Daoy (cell line): ENCODE results near the gene RNF26. TPM values are rescaled to one million over a fixed set of nuclear protein-coding genes. Genes with fewer than 3 reads are reported as not detected.

ENCODE experiments used
- DNase-seq: peaks from one replicate; pipeline ENCODE4 v3.0.0-alpha.2; 2015; ENCODE audit warnings: low read depth
- total RNA-seq: library from RNA; depleted of rRNA; stranded (reverse); fragments of >200 nt; shearing (Covaris generic); gene quantifications from 2 replicates; pipeline ENCODE4 v1.2.3, GENCODE V29; 2014; rRNA removed

Gene RNF26
- 2.6 and 2.9 TPM in 2 replicates for total RNA-seq

DNA sequence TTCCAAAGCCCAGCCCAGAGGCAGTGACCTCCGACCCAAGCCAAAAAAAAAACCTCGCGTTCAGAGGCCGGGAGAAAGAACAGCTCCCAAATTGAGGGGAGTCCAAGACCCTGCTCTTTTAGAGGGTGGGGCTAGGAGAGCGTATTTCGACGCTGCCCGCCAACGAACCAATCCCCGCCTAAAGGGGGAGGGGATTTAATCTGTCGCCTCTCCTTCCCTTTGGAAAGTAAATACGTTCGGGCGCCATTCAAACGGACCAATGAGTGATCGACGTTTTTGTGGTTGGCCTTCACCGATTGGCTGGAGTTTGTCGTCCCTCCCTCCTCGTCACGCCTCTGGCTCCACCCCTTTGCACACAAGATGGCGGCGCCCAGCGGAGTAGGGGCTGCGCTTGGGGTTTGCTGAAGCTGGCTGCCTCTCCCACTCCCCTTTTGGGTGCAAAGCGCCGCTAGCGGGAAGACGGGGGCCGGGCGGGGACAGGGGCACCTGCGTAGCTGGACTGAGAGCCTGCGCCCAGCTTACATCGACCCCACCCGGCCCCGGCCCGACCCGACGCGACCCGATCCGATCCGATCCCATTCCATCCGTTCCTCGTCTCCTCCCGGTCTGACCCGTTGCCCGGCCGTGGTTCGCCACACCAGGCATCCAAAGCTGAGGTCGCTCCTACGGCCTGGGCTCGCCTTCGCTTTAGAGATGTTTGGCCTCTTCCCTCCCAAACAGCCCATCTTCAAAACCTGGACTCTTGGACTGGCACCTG is at the start of gene RNF26:
Gene RNF26 (plus strand): TSS at position 354 of the 757 bp plus-strand sequence. CDS start 596 bp downstream, outside the sequence.
- peak; percentile 96 for DNase-seq

DNA sequence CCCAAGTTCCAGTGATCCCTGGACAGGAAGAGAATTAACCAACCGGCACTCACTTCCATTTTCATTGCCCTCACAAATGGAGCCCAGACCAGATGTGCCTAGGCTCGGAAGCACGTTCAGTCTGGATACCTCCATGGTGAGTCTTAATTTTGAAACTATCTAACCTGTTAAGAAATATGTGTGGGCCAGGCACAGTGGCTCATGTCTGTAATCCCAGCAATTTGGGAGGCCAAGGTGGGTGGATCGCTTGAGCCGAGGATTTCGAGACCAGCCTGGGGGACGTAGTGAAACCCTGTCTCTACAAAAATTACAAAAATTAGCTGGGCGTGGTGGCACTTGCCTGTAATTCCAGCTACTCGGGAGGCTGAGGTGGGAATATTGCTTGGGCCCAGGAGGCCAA is 48.9 kb upstream of the RNF26 start:
- DNase-seq, result no peak

DNA sequence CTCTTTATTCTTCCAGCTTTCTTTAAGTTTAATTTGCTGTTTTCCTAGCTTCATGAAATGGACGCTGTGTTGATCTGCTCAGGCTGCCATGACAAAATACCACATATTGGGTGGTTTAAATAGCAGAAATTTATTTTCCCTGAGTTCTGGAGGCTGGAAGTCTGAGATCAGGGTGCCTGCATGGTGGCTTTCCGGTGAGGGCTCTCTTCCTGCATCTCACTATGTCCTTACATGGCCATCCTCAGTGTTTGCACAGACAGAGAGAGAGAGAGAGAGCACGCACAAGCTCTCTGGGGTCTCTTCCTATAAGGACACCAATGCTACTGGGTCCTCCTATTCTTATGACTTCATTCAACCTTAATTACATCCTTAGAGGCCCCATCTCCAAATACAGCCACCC is 46.1 kb upstream of the RNF26 start:
- DNase-seq, result no peak

DNA sequence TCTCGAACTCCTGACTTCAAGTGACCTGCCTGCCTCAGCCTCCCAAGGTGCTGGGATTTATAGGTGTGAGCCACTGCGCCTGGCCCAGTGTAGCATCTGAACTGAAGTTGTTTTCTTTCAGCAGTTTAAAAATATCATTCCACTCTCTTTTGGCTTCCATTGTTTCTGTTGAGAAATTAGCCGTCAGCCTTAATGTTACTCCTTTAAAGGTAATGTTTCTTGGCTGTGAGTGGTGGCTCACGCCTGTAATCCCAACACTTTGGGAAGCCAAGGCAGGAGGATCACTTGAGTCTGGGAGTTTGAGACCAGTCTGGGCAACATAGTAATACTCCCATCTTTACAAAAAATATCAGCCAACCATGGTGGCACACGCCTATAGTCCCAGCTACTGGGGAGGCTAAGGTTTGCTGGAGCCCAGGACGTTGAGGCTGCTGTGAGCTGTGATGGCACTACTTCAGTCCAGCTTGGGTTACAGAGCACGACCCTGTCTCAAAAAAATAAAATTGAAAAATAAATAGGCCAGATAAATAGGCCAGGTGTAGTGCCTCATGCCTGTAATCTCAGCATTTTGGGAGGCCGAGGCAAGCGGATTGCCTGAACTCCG is 43.3 kb upstream of the RNF26 start:
- no peak for DNase-seq

DNA sequence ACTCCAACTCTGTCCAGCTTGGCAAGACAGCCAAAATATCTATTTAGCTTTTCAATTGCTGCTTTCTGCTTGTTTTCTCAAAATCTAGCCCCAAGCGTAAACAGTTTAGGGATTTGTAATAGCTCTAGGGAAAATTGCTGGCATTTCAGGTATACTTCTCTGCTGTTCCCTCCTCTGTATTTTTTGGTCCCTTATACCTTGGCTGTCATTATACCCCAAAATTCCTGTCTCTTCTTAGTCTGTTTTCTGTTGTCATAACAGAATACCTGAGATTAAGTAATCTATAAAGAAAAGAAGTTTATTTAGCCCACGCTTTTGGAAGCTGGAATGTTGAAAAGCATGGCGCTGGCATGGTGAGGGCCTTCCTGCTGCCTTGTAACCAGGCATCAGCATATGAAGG is 40.9 kb upstream of the RNF26 start:
- DNase-seq, result no peak

DNA sequence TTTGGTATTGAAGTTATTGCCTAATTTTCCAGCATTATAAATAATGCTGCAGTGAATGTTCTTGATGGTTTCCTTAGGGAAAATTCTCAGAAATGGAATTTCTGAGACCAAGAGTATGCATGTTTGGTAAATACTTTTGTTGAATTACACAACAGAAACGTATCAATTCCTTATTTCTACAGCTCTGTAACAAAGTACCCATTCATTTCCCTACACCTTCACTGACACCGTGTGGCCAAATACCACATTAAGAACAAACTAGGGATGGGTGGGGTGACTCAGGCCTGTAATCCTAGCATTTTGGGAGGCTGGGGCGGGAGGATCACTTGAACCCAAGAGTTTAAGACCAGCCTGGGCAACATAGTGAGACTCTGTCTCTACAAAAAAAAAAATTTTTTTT is 39.1 kb upstream of the RNF26 start:
- no peak for DNase-seq

DNA sequence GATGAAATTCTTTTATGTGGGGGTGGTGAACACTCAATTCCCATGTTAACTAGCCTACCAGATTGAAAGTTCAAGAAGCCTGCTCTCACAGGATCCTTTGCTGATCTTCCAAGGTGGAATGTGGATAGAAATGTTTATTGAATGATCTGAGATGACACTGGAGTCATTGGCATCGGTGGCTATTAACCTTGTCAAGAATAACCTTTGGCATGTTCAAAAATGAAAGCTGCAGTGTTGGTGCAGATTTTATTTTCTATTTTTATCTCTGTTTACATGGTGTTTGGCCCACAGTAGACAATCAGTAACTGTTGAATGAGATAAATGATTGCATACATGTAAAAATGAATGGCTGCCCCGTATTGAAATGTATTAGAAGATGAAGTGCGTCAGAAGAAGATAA is 36.4 kb upstream of the RNF26 start:
- DNase-seq, result no peak

DNA sequence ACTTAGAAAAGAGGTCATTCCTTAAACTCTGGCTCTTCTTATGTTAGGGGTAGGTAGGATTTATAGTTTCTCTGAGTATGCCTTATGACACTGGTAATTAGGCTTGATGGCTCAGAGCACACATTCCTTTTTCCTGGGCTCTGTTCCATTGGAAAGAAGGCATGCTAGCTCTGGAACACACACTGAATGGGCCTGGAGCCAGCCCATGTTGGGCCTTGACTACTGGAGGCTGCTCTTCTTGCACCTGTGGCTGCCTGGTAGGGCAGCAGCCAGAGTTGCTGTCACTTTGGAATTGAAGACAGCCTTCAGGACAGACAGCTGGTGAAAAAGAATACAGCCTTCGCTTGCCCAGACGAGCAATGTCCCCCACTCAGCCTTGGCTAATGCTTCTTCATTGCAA is 35.6 kb upstream of the RNF26 start:
- DNase-seq, result no peak

DNA sequence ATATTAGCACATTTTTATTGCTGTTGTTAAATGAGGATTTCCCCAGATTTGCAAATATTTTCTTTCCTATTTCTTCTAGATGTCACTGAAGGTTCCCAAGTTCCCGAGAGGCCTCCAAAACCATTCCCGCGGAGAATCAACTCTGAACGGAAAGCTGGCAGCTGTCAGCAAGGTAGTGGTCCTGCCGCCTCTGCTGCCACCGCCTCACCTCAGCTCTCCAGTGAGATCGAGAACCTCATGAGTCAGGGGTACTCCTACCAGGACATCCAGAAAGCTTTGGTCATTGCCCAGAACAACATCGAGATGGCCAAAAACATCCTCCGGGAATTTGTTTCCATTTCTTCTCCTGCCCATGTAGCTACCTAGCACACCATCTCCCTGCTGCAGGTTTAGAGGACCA is 34.9 kb upstream of the RNF26 start:
- no peak for DNase-seq

DNA sequence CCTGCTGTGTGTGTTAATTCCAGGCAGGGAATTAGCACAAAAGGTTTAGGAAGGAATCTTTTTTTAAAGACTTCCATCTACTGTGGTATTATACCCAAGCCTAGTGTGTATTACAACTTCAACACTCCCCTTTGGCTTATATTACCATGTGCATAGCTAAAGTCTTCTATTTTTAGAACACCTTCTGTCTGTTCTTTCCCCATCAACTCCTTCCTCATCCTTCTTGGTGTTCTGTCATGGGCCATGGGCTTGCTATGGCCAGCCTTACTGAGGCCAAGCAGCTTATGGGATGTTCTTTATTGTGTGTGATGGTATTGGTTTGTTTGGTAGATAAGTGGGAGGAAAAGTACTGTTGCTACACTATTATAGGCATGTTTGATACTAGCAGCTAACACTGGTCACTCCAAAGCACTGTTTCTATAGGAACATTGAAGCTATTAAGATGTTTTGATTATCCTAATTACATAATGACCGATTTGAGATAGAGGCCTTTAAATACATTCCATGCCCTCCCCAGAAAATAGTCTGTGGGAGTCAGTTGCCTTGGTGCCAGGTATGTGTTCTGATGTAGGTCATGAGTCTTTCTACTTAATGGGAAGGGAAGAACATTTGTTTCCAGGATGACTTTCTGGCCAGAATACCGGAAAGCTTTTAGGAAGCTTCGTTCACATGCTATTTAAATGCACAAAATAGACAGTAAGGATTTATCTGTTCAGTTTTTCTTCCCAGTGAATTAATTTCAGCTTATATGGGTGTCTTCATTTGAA is 33.9 kb upstream of the RNF26 start:
- DNase-seq, result no peak

DNA sequence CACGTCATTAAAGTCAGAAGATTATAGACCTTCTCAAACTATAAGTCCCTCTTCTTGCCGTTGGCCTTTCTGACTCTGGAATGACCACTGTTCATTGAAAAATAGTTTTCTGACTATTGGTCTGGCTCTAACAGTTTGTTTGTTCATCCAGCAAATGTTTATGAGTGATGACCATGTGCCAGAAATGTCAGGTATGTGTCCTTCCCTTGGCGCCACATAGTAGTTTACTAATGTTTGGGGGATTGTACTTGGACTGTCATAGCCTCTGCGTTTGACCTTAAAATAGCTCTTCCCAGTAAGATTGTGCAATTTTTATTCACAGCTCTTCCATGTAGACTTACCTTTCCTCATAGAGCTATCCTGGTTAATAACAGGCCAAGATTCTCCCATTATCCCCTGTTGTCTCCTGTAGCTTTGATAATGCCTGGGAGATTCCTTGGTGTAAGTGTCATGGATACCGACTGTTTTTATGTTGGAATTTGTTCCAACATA is 31.1 kb upstream of the RNF26 start:
- DNase-seq, result no peak

DNA sequence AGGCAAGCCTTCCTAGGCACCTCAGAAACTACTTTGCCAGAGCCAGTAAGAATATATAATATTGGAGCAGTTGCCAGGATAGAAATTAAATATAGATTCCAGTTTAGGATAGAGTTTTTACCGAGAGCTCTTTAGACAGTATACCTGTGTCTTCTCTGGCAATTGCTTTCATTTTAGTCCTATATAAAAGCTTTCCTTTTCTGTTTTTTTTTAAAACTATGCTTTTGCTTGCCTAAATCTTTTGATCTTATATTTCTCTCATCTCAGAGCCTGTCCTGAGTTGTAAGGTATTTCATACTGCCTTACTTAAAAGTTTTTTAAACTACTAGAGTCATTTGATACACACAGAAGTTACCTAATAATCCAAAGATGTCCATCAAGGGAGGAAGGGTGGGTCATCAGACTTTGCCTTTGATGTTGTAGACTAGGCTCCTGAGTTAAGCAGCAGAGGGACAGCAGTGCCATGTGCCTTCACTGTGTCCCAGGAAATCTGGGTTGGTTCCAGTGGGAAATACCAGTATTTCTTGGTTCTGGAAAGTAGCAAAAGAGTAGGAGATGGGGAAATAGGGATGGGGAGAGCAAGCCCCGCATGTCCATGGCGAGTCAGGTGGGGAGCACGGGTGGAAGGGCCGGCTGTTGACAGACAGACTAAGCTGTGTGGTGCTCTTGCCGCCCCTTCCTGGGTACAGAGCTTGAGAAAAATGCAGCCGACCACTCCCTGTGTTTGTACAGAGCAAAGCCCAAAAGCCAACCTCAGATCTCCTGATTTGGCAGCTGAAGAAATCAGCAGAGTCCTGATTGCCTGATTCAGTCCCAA is 28.6 kb upstream of the RNF26 start:
- no peak for DNase-seq

DNA sequence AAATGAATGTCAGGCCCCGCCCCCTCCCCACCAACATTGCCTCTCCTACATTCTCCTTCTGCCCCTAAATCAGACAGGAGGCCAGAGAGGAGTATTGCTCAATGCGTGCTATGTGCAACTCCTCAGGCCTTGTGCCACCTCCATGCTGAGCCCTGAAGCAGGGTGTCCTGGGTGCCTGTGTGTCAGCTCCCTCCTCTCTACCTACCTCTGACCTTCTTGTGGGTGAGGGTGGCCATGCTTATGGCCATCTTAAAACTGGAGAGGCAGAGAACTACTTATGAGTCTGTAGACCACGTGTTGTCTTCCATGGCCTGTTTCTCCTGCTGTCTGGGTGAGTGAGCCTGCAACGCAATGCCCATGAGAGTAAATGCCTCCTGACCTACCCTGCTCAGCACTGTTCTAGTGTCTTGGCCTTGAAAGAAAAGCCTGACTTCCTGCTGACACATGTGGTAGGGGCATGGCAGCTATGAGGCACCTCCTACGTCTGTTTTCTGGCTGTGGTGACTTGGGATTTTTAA is 27.9 kb upstream of the RNF26 start:
- no peak for DNase-seq

DNA sequence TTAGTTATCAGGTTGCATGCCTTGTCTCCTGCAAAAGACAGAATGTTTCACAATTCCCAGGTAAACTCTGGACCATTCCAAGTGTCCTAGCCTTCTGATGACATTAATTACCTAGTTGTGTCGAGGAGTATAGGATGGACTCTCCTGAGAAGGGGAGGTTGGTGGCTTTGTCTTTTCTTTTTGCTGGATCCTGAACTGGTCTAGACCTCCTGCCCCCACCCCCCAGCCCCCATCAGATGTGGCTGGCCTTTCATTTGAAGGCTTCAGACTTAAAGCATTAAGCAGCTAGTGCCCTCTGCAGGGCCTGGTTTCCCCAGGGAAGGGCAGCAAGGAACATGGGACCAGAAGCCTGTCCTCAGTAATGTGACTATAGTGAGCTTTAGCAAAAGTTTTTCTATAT is 27.1 kb upstream of the RNF26 start:
- DNase-seq, result no peak

DNA sequence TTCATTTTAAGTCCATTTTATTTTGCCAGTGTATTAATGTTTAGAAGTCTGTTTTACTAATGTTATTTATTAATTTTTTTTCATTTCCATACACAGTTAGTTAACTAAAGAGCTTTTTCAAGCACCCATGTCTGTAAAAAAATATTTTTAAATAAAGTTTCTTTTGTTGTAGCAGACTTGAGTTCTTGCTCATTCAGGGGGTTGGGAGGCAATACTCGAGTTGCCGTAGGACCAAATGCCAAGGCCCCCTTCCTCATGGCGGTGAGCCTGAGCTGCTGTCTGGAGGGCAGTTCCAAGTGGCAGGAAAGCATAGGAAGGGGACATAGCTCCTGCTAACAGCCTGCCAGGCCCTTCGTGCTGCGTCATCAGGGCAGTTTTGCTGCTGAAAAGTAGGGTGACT is 26.4 kb upstream of the RNF26 start:
- no peak for DNase-seq

DNA sequence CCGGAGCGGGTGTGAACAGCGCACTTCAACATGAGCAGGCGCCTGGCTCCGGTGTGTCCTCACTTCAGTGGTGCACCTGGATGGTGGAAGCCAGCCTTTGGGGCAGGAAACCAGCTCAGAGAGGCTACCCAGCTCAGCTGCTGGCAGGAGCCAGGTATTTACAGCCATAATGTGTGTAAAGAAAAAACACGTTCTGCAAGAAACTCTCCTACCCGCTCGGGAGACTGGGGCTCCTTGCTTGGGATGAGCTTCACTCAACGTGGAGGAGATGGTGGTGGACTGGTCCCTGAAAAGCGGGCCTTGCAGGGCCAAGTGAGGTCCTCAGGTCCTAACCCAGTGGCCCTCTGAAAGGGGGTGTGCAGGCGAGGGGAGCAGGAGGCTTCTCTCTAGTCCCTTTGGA is 24.9 kb upstream of the RNF26 start:
- no peak for DNase-seq

DNA sequence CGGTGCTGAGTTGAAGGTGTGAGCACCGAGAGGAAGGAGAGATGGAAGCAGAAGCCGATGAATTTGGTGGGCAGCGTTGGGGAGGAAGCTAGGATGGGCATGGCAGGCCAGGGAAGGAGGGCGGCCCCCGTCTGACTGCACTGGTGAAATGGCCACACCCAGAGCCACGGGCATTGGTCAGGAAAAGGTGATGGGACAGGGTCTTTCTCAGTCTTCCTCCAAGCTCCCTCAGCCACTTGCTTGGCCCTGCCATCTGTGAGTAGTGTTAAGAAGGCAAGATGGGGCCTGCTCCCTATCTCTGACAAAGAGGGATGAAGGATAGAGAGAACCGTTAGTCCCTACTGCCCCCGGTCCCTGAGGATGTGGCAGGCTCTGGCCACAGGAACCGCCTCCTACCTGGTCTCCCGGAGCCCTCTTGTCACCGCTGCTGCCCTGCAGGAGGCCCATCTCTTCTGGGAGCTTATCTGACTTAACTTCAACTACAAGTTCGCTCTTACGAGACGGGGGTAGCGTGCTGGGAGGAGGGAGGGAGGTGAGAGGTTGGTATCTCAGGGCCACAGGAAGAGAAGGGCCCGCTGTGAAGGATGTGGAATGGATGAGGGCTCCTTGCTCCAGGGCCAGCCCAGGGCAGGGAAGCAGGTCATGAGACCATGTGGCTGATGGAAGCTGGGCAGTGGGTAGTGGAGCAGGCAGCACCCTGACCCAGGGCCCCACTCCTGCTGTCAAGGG is 24.2 kb upstream of the RNF26 start:
- no peak for DNase-seq

DNA sequence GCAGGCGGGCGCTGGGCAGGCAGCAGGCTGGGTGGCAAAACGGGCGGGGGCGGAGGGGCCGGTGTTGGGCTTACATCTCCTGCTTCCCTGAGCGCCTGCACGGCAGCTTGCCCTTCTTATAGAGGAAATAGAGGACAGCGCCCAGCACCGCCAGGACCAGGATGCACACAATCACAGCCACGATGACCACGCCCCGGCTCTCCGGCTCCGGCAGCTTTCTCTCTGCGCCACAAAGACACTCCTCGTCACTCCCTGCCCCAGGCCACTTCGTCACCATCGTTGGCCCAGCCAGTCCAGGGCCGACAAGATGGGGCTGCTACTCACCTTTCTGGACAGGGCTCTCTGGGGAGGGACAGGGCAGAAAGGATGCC is 23.7 kb upstream of the RNF26 start:
- DNase-seq, result no peak

DNA sequence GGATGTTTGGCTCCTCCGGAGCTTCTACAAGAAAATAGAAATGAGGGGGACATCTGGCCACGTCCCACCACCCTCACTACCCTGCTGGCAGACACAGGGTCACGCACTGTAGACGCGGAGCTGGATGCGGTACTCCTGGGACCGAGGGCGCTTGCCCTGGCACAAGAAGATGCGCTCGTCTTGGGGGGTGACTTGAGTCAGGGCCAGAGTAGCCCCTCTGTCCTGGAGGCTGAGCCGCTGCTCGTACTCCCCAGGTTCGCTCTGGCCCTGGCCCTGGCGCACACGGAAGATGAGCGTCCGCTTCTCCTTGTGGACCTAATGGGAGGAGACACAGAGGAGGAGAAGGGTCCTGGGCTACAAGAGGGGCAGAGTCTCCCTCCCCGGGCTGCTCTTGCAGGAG is 19.6 kb upstream of the RNF26 start:
- DNase-seq, result no peak

DNA sequence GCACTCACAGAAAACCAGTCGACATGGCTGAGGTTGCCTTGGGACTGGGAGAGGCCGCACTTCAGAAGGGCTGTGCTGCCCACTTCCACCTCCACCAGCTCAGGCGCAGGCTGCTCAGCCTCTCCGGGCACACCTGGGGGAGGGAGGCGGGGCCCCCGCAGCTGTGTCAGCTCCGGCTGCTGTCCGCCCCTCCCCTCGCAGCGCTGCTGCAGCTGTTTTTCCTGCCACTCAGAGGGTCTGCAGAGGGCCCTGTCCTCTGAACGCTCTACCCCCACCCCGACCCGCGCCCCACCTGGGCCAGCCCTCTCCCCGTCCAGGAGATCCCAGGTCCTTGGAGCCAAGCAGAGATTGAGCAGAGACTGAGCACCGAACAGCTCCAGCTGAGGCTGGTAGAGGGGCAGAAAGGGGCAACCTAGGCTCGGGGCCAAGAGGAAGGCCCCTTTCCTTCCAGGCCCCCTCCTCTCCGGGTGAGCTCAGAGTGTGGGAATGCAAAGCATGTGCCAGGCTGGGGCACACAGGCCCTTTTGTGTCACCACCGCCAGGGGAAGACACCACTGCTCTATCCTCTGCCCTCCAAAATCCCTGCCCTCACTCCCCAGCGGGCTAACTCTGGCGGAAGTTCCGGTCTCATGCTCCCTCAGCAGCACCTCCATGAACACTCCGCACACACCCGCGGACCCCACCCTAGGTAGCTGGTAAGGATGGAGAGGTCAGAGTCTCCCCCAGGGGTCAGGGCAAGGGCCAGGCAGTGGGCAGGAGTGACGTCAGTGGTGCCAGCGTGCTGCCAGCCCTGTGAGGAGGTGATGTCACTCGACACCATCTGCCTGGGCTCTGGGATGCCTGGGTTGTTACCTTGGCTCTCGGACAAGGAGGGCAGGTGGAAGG is 19.0 kb upstream of the RNF26 start:
- DNase-seq, result peak; percentile 39
